Activated CD4-positive, alpha-beta memory T cell treated with anti-CD3 and anti-CD28 coated beads, Interleukin-2, amount 10 ng/mL, durations not matched to agents 7 days and 5 days (primary cell): ENCODE measurements around the gene ADRM1. TPM values are rescaled to one million over a fixed set of nuclear protein-coding genes. Genes with fewer than 3 reads are reported as not detected.
A peak's percentile ranks its signal among the peaks of the same experiment; 100 is the strongest.

Source experiments
- CTCF ChIA-PET: fragments of 350-600 bp; sonication (Branson Sonifier 250); formaldehyde crosslinking; loops from one replicate; lab custom pipeline; 2021; ENCODE audit warnings: antibody characterized with exemption, inconsistent platforms; lab: Charles Lee
- POLR2A ChIA-PET: fragments of 350-600 bp; sonication (Branson Sonifier 250); formaldehyde crosslinking; loops from one replicate; lab custom pipeline; 2021; ENCODE audit warnings: antibody characterized with exemption; lab: Charles Lee
- DNase-seq: peaks from one replicate; pipeline ENCODE4 v3.0.0-alpha.2; 2020
- H3K27ac Mint-ChIP-seq: one replicate; pipeline ENCODE4 v1.8.0; 2021; ENCODE audit warnings: mild to moderate bottlenecking, mixed read lengths
- H3K27me3 Mint-ChIP-seq: one replicate; pipeline ENCODE4 v1.8.0; 2021; ENCODE audit warnings: mixed read lengths
- H3K36me3 Mint-ChIP-seq: one replicate; pipeline ENCODE4 v1.8.0; 2021; ENCODE audit warnings: low read depth, mixed read lengths
- H3K4me1 Mint-ChIP-seq: one replicate; pipeline ENCODE4 v1.8.0; 2021; ENCODE audit warnings: mixed read lengths
- H3K4me3 Mint-ChIP-seq: one replicate; pipeline ENCODE4 v1.8.0; 2021; ENCODE audit warnings: mild to moderate bottlenecking, mixed read lengths
- H3K9me3 Mint-ChIP-seq: one replicate; pipeline ENCODE4 v1.8.0; 2021; ENCODE audit warnings: mixed read lengths
- total RNA-seq, 2 experiments: library from RNA; stranded (reverse); gene quantifications; one replicate each; pipeline ENCODE4 v1.2.3, GENCODE V29; 2021

The ADRM1 gene
- total RNA-seq, 2 experiments from 2014 or later = 90.1 to 91.0 TPM

GRCh38 chr20:62304331-62305148 lies 1.7 kb downstream of the ADRM1 start:
- DNase-seq = no peak
- CTCF ChIA-PET = no interaction called here
- Mint-ChIP-seq H3K4me3 (peak overlapping the region; percentile 95), H3K36me3 (peaks cover 40% of the 10 kb centered on the region), H3K27ac (peak overlapping the region; percentile 82), H3K27me3 (no peaks in the 10 kb centered on the region), H3K9me3 (no peaks in the 10 kb centered on the region), H3K4me1 (peaks cover 31% of the 10 kb centered on the region)
- POLR2A ChIA-PET = interaction anchor here (0.7 kb wide), 1 partner anchor 83 kb away, joined by 4 read pairs; the partner anchor contains the start of gene RPS21

- CTCF ChIA-PET = no interaction called here
- Mint-ChIP-seq H3K27ac (no peak overlapping the region), H3K27me3 (no peaks in the 10 kb centered on the region), H3K36me3 (peaks cover 40% of the 10 kb centered on the region), H3K4me1 (peaks cover 31% of the 10 kb centered on the region), H3K9me3 (no peaks in the 10 kb centered on the region), H3K4me3 (peak overlapping the region; percentile 95)
- POLR2A ChIA-PET = interaction anchor here (1.5 kb wide), 1 partner anchor 9 kb away, joined by 3 read pairs; no protein-coding TSS in a partner anchor
- no peak for DNase-seq
Observed at GRCh38 chr20:62305149-62305764, 2.5 kb downstream of the ADRM1 start.

GRCh38 chr20:62305765-62306413 lies 3.1 kb downstream of the ADRM1 start:
- Mint-ChIP-seq H3K4me1 (peaks cover 31% of the 10 kb centered on the region), H3K27ac (no peak overlapping the region), H3K9me3 (no peaks in the 10 kb centered on the region), H3K36me3 (peaks cover 40% of the 10 kb centered on the region), H3K27me3 (no peaks in the 10 kb centered on the region), H3K4me3 (peak overlapping the region; percentile 17)
- POLR2A ChIA-PET = interaction anchor here (1.5 kb wide), 1 partner anchor 9 kb away, joined by 3 read pairs; no protein-coding TSS in a partner anchor
- CTCF ChIA-PET = no interaction called here
- no peak for DNase-seq

GRCh38 chr20:62306414-62307187 lies 3.8 kb downstream of the ADRM1 start:
- Mint-ChIP-seq H3K4me1 (peaks cover 27% of the 10 kb centered on the region), H3K27me3 (no peaks in the 10 kb centered on the region), H3K4me3 (peak overlapping the region; percentile 17), H3K27ac (no peak overlapping the region), H3K36me3 (peaks cover 40% of the 10 kb centered on the region), H3K9me3 (no peaks in the 10 kb centered on the region)
- ChIA-PET CTCF (no interaction called here), POLR2A (interaction anchor here (0.6 to 1.5 kb wide), 2 partner anchors 8 to 79 kb away, joined by 3 read pairs; no protein-coding TSS in a partner anchor)
- DNase-seq = no peak

- no peak for DNase-seq
- peaks cover 40% of the 10 kb centered on the region for H3K36me3 Mint-ChIP-seq
- H3K4me3 Mint-ChIP-seq = no peak overlapping the region
- no peaks in the 10 kb centered on the region for H3K9me3 Mint-ChIP-seq
- ChIA-PET CTCF (no interaction called here), POLR2A (no interaction called here)
- H3K4me1 Mint-ChIP-seq = peaks cover 22% of the 10 kb centered on the region
- H3K27ac Mint-ChIP-seq = no peak overlapping the region
- H3K27me3 Mint-ChIP-seq = no peaks in the 10 kb centered on the region
Observed at GRCh38 chr20:62307226-62308101, 4.7 kb downstream of the ADRM1 start.

GRCh38 chr20:62308102-62308822 lies 5.5 kb downstream of the ADRM1 start:
- Mint-ChIP-seq H3K4me1 (peaks cover 22% of the 10 kb centered on the region), H3K27ac (no peak overlapping the region), H3K4me3 (no peak overlapping the region), H3K27me3 (no peaks in the 10 kb centered on the region), H3K9me3 (no peaks in the 10 kb centered on the region), H3K36me3 (peaks cover 40% of the 10 kb centered on the region)
- no peak for DNase-seq
- ChIA-PET CTCF (no interaction called here), POLR2A (no interaction called here)

- CTCF ChIA-PET = no interaction called here
- H3K4me1 Mint-ChIP-seq = peaks cover 13% of the 10 kb centered on the region
- H3K27me3 Mint-ChIP-seq = no peaks in the 10 kb centered on the region
- H3K27ac Mint-ChIP-seq = no peak overlapping the region
- no peak for DNase-seq
- no peaks in the 10 kb centered on the region for H3K9me3 Mint-ChIP-seq
- H3K4me3 Mint-ChIP-seq = no peak overlapping the region
- peaks cover 30% of the 10 kb centered on the region for H3K36me3 Mint-ChIP-seq
- POLR2A ChIA-PET = no interaction called here
Observed at GRCh38 chr20:62309198-62309944, 6.6 kb downstream of the ADRM1 start.

- CTCF ChIA-PET = no interaction called here
- POLR2A ChIA-PET = no interaction called here
- Mint-ChIP-seq H3K4me3 (no peak overlapping the region), H3K27me3 (no peaks in the 10 kb centered on the region), H3K27ac (no peak overlapping the region), H3K9me3 (no peaks in the 10 kb centered on the region), H3K36me3 (peaks cover 24% of the 10 kb centered on the region), H3K4me1 (peaks cover 6% of the 10 kb centered on the region)
- DNase-seq = no peak
Observed at GRCh38 chr20:62309947-62310756, 7.4 kb downstream of the ADRM1 start.

GRCh38 chr20:62310757-62311121 lies 7.9 kb downstream of the ADRM1 start:
- CTCF ChIA-PET = no interaction called here

GRCh38 chr20:62311150-62311549 lies 8.4 kb downstream of the ADRM1 start:
- Mint-ChIP-seq H3K4me3 (no peak overlapping the region), H3K4me1 (no peaks in the 10 kb centered on the region), H3K27me3 (no peaks in the 10 kb centered on the region), H3K36me3 (peaks cover 16% of the 10 kb centered on the region), H3K9me3 (no peaks in the 10 kb centered on the region), H3K27ac (no peak overlapping the region)
- DNase-seq = no peak
- CTCF ChIA-PET = no interaction called here
- POLR2A ChIA-PET = no interaction called here

More at GRCh38 chr20:62310757-62311121, 7.9 kb downstream of the ADRM1 start:
- DNase-seq = no peak
- Mint-ChIP-seq H3K9me3 (no peaks in the 10 kb centered on the region), H3K4me1 (no peaks in the 10 kb centered on the region), H3K36me3 (peaks cover 19% of the 10 kb centered on the region), H3K27ac (no peak overlapping the region), H3K4me3 (no peak overlapping the region), H3K27me3 (no peaks in the 10 kb centered on the region)
- POLR2A ChIA-PET = no interaction called here
